Cortex of kidney (tissue), 1 donor: ENCODE results near the gene CLDN4.
"Not testable (repeated sequence)": the region's sequence is repeated elsewhere in the genome, so short reads cannot be mapped to it uniquely, and the experiment has no call there.

Experiments
- DNase-seq: peaks from one replicate; lab custom pipeline; 2025; lab: John Stamatoyannopoulos, UW

The CLDN4 gene

DNA sequence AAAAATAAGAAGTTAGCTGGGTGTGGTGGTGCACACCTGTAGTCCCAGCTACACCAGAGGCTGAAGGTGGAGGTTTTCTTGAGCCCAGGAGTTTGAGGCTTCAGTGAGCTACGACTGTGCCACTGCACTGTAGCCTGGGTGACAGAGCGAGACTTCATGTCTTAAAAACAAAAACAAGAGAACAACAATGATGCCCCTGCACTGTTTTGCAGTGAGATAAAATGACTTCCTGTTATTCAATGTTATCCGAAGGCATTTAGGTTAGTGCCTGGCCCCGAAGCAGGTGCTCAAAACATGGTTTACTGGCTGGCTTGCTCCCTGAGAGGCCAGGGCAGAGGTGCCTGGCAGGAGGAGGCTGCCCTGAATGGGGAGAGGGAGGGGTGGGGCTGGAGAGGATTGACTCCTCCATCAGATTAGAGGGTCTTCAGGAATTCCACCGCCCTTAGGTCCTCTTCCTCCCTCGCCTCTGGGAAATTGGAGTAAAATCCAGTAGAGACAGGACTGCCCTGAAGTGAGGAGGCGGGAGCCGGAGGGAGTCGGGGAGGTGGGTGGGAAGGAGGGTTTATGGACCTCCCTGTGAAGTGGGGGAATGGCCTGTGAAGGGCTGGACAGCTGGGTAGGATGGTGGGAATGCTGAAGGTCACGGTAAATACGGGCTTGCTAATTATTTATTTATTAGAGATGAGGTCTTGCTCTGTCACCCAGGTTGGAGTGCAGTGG, 6.8 kb upstream of the CLDN4 start:
- DNase-seq, result no peak

DNA sequence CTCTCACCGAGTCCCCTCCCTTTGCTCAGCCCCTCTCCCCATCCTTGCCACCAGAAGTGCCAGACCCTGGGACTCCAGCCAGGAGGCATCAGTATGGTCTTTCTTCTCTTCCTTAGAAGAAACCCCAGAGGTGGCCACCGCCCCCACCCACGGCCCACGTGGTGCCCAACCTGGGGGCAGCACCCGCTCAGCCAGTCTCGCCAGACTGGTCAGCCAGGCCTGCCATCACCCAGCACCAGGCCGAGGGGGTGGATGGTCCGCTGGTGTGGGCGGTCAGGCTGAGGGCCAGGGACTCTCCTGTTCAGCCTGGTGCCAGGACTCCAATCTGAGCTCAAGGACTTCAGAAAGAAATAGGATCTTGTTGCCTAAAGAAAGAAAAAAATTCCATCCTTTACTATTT, 5.8 kb upstream of the CLDN4 start:
- no peak for DNase-seq

DNA sequence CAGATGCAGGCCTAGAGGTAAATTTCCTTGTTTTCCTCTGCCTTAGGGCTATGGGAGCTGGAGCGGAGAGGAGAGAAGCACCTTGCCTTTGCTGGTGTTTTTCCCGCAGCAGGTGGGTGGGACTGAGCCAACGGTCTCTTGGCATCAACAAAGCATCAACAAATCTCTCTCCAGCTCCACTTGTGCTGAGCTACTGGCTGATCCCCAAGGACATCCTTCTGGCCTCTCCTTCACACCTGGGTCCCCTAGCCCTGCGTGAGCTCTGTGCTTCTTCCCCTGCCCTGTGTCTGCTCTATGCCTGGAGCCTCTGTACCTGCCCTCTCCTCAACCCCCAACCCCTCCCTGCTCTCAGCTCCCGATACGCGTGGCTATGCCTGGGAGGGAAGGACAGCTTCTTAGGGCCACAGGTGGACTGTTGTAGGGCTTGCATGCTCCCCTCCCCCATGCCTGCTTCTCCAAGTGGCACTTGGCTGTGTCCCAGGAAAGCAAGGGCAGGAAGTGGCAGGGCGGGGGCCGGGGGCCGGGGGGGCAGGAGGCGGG, 3.2 kb upstream of the CLDN4 start:
- no peak for DNase-seq

DNA sequence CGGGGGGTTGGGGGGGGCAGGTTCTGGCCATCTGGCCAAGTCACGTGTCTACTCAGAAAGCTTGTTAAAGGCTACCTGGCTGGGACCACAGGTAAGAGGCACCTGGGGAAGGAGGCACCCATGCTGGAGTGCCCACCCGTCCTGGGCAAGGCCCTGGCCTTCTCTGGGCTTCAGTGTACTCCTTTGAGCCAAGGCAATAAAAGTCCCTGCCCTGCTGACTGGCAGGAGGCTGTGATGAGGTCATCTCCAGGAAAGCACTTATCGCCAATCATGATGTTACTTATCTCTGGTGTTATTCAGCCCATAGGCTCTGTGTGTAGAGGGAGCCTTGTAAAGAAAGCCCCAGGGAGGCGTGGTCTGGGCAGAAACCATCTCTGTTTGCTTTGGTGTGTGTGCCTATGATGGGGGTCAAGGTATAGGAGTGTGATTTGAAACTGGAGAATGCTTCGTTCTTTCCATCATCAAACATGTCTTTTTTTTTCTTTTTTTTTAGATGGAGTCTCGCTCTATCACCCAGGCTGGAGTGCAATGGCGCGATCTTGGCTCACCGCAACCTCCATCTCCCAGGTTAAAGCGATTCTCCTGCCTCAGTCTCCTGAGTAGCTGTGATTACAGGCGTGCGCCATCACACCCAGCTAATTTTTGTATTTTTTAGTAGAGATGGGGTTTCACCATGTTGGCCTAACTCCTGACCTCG, 2.5 kb upstream of the CLDN4 start:
- DNase-seq, result no peak

DNA sequence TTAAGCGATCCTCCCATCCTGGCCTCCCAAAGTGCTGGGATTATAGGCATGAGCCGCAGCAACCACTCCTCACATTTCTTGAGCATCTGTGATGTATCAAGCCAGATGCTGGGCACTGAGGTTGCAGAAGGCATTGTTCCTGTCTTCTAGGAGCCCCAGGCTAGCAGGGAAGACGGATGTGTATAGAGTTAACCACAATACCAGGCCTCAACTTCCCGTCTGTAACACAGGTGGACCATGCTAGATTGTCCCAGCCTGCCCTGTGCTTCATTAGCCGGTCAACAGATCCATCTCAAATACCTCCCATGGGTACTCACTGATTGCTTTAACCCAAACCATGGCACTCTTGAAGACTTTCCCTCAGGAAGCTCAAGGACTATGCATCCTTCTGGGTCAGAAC, 1.8 kb upstream of the CLDN4 start:
- DNase-seq, result no peak

DNA sequence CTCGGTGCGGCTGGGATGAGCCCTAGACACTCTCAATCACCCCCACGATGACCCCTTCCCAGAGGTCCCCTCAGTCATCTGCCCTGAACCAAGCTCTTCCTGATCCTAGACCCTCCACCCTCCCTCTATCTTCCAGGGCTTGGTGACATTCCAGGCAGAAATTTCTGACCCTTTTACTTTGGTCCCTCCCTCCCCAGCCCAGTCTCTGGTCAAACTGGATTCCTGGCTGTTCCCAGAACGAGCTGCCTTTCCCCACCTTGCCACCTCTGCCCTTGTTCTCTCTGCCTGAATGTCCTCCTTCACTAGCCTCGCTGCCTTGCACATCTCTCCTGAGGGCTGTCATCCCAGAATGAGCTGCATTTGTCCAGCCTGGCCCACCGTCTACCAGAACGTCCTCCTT, 1.3 kb upstream of the CLDN4 start:
- DNase-seq, result no peak

DNA sequence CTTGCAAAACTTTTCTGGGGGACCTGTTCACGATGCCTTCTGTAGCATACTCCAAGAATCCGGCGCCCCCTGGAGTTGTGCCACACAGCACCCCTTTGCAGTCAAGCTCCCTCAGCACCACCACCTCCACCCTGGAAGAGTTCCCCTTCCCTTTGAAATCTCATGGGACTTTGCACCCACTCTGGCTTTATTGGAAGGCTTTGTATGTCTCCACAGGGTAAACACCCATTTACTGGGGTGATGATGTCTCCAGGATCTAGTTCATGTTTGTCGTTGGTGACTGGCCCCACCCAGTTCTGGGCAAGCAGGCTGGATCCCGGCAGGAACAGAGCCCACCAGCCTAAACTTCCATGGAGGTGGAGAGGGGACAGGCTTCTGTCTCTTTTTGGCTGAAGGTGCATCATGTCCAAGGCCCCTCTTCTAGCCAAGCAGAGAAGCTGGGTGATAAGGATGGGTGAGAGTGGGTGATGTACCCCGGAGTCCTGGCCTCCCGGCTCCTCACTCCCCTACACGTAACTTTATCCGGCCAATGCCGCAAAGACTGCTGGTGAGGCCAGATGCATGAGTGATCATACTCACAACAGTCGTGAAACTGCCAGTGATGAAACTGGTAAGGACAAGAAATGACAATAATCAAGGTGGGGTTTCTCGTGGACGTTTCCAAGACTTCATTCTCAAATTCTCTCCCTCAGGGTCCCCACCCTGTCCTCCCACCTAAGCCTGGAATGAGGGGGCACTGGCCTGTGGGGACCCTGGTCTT, 695 bp upstream of the CLDN4 start:
- no peak for DNase-seq

DNA sequence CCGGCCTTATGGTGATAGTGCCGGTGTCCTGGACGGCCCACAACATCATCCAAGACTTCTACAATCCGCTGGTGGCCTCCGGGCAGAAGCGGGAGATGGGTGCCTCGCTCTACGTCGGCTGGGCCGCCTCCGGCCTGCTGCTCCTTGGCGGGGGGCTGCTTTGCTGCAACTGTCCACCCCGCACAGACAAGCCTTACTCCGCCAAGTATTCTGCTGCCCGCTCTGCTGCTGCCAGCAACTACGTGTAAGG, 713 bp downstream of the CLDN4 start:
- no peak for DNase-seq

DNA sequence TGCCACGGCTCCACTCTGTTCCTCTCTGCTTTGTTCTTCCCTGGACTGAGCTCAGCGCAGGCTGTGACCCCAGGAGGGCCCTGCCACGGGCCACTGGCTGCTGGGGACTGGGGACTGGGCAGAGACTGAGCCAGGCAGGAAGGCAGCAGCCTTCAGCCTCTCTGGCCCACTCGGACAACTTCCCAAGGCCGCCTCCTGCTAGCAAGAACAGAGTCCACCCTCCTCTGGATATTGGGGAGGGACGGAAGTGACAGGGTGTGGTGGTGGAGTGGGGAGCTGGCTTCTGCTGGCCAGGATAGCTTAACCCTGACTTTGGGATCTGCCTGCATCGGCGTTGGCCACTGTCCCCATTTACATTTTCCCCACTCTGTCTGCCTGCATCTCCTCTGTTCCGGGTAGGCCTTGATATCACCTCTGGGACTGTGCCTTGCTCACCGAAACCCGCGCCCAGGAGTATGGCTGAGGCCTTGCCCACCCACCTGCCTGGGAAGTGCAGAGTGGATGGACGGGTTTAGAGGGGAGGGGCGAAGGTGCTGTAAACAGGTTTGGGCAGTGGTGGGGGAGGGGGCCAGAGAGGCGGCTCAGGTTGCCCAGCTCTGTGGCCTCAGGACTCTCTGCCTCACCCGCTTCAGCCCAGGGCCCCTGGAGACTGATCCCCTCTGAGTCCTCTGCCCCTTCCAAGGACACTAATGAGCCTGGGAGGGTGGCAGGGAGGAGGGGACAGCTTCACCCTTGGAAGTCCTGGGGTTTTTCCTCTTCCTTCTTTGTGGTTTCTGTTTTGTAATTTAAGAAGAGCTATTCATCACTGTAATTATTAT, 1.2 kb downstream of the CLDN4 start:
- DNase-seq, result no peak

DNA sequence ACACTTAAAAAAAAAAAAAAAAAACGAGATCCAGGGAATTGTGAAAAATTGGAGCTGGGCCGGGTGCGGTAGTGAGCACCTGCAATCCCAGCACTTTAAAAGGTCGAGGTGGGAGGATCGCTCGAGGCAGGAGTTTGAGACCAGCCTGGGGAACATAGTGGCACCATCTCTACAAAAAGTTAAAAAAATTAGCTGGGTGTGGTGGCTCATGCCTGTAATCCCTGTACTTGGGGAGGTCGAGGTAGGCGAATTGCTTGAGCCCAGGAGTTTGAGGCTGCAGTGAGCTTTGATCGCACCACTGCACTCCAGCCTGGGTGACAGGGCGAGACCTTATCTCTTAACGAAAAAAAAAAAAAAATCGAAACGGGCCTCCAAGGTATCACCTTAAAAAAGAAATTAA, 2.0 kb downstream of the CLDN4 start:
- DNase-seq, result no peak

DNA sequence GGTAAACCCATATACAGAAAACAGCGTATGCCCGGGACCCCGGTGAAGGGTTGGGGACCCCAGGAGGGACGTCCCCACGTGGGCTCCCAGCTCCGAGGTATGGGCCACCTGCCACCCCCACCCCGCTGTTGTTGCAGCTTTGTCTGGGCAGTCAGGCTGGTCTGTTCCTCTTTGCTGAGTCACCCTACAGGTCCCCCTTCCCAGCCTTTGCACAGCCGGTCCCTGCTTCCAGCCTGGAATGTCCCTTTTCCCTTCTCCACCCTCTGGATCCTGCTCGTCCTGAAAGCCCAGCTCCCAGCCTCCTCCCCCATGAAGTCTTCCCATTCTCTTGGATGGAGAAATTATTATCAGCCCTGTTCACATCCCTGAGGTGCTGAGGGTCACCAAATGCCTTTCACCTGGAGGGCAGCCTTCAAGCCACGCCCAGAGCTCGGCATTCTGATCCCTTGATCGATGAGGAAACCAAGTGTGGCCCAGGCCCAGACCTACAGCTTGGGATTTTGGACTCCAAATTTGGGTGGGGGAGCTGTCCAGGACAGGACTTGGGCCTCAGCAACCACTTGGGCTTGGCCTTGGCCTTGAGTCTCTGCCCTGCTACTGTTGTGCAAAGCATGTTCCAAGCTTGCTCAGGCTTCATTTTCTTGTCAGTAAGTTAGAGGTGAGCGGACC, 2.6 kb downstream of the CLDN4 start:
- DNase-seq, result no peak

DNA sequence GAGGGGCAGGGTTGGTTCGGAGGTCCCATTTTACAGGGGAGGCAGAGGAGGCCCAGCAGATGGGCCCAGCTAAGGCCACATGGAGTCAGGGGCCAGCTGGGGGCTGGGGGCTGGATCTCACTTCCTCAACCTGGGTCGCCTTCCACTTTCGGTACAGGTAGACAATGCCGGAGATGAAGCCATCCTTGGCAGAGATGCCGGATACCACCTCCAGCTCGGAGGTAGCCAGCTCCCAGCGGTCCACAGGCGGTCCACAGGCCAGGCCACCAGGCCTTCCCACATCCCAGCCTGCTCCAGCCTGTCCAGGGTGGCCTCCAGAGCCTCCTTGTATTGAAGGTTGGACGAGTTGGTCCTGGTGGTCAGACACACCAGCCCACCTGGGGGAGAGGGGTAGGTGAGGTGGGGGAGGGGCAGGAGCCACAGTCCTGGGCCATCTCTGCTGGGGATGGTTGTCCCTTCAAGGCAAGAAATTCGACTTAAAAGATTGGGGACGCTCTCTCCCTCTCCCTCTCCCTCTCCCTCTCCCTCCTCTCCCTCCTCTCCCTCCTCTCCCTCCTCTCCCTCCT, 3.9 kb downstream of the CLDN4 start:
- DNase-seq, result no peak

DNA sequence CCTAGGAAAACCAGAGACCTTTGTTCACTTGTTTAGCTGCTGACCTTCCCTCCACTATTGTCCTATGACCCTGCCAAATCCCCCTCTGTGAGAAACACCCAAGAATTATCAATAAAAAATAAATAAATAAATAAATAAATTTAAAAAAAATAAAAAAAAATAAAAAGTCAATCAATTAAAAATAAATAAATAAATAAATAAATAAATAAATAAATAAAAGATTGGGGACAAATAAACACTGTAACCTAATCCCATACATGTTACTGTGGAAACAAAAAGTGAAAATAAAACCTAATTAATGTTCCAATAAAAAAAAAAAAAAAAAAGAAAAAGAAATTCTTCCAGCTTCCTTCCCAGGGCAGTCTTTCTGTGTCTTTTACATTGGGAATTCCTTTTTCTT, 6.4 kb downstream of the CLDN4 start:
- not testable (repeated sequence) for DNase-seq

DNA sequence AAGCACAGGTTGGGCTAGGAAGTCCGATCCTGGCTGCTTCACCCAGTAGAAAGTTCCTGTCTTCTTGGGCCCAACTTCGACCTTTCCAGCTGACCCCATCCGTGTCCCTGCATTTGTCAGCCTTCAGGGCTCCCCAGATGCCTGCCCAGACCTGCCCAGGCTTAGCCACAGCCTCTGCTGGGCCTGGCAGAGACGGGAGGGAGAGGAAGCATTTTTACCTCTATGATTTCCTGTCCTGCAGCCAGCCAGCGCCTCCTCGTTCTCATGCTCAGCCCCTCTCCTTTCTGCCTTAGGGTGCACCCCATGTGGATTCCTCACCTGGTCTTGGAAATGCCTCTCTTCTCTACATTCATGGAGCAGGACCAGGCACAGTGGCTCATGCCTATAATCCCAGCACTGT, 7.8 kb downstream of the CLDN4 start:
- no peak for DNase-seq

DNA sequence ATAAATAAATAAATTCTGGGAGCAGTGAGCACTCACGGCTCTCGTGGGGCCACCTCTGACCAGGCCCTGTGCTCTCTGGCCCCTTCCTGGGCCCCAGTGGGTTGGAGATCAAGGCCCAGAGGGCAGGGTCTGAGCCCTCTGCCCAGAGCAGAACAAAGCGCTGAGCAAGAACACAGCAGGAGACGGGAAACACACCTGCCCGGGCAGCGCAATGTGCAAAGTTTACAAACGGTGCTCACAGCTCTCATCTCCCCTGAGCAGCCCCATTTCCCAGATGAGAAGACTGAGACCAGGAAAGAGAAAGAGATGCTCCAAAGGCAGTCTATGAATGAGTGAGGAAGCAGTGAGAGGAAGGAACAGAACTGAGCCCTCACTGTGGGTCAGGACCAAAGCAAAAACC, 8.5 kb downstream of the CLDN4 start:
- no peak for DNase-seq

DNA sequence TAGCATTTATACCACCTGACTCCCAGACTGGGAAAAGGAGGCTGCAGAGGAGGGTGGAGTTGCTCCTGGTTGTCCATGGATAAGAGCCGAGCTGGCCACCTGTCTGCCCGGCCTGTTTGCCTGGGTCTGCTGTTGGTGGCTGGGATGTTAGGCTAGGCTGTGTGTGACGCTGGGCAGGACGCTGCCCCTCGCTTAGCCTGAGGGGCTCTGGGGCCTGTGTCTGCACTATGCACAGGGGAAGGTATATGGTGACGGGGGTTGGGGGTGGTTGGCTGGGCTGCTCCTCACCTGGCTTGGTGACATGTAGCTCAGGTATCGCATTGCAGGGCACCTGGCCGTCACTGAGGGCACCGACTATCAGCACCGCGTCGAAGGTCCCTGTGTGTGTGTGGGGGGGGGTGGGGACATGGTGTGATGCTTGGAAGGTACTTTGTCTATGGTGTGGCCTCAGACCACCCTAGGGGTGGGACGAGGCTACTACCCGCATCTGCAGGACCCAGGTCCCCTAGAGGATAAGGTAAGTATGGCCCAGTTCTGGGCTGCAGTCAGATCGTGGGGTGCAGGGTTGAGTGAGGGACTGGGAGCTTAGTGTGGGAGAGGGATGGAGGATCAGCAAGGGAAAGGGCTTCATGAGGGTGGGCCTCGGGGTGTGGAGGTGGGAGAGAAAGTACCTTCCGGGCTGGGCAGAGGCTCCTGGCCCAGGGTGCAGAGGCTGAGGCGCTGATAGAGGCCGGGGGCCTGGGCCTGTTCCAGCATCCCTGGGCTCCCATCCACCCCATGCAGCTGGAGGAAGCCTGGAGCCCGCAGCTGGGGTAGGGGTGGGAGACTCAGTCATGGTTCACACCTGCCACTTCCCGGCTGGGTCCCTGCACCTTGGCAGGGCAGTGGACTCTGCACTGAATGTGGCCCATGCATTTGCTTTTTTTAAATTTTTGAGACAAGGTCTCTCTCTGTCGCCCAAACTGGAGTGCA, 9.2 kb downstream of the CLDN4 start:
- no peak for DNase-seq

DNA sequence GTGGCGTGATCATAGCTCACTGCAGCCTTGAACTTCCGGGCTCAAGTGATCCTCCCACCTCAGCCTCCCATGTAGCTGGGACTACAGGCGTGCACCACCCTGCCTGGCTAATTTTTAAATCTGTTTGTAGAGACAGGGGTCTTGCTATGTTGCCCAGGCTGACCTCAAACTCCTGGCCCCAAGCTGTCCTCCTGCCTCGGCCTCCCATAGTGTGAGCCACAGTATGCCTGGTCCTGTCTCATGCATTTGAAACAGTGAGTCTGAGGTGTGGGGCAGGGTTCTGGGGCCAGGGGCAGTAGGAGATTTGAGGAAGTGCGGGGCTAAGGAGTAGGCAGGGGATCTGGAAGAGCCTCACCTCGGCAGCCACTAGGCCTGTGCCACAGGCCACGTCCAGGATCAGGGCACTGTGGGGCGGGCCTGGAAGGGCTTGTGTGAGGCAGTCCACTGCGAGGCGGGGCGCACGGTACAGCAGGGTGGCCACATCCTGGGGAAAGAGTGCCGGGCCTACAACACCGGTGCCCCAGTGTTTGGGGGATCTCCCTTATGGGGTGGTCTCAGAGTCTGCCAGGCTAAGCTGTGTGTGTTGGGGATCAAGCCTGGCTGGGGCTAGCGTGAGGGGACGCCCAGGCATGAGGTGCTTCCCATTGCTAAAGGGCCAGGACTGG, 10.1 kb downstream of the CLDN4 start:
- no peak for DNase-seq

DNA sequence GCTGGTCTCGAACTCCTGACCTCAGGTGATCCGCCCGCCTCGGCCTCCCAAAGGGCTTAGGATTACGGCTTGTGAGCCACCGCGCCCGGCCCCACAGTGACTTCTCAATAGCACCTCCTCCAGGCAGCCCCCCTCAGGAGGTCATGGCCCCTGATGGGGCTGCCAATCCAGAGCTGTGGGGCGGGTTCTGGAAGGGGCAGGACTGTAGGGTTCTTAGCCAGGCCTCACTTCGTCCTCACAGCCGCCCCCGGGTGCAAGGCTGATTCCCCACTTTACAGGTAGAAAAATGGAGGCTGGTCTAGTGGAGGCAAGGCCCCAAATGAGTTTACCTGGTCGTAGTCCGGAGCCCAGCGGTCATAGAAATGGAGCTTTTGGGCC, 10.9 kb downstream of the CLDN4 start:
- no peak for DNase-seq

DNA sequence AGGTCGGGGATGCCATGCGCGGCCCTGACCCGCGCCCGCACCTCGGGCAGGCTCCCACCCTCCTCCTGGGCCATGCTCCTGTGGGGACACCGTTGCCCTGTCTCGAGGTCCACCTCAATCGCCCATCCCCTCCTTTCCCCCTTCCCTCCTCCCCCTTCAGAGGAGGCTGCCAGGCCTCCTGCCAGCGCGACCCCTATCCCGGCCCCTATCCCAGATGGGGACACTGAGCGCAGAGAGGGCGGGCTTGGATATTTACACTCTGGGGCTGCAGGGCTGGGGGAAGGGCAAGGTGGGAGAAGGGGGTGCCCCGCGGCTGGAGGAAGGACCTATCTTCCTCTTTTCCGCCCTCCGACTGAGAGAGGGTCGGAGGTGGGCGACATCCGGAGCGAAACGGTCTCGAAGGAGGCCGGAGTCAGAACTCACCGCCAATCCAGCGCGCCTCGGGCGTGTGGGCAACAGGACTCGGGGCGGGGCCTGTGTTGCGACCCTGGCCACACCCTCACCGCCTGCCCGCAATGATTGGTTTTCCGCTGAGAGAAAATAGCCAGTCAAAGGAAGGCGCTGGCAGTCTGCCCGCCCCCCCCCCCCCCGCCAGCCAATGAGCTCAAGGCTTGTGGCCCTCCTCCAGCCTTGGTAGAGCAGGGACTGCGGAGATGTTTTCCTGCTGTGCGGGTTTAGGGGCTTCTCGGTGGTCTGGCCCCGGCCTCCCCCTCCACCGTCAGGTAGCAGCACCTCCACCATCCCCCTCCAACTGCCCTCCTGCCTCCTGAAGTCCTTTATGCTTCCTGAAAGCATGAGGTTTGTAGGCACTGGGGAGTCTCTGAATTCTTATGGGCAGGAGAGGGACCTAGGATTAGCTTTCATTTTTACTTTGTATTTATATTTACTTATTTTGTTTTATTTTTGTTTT, 11.5 kb downstream of the CLDN4 start, which contains the start of gene METTL27:
Gene METTL27, minus strand, starts transcription at position 450 of the 910 bp plus-strand sequence. Its CDS starts 376 bp downstream, at position 74.
- DNase-seq, result no peak
